ENCODE results near the gene PIANP. TPM values are rescaled to one million over a fixed set of nuclear protein-coding genes. Genes with fewer than 3 reads are reported as not detected.

PIANP gene
- total and polyA plus RNA-seq, 9 donors = 0.11 to 3.9 (median 1.1) TPM; not detected in 1

DNA sequence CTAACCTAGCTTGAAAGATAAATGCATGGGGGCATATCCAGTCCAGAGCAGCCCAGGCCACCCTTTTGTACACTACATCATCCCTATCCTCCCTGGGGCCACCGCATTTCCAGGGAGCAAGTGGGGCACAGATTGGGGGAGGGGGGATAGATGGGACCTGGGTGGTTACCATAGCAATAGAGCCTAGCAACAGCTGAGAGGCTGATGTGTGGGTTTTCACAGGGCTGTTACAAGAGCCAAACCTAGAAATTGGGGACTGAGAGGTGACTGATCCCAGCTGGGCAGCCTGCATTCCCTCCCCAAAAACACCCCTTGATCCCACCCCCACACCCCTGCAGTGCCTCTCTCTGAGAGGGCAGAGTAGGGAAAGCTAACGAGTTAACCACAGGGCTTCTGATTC, 7.7 kb downstream of the PIANP start:
- DNase-seq = no peak
- Histone ChIP-seq H3K9me3 (no peaks in the 10 kb centered on the region), H3K27me3 (no peaks in the 10 kb centered on the region), H3K4me1 (ENCODE audit: insufficient read depth) (peaks cover 2% of the 10 kb centered on the region), H3K36me3 (no peaks in the 10 kb centered on the region), H3K27ac (no peak overlapping the region), H3K4me3 (no peak overlapping the region)
- intact Hi-C loops (cut with DNase I) = no loop called here
- WGBS, 3 donors = 42 to 60% (median 47%) methylated on average over 2 of the region's 2 CpGs
- TF ChIP-seq CTCF (IDR thresholded peaks at IDR 0.05) (no peak), EP300 (IDR thresholded peaks at IDR 0.05) (no peak), POLR2A (IDR thresholded peaks at IDR 0.05) (no peak)

DNA sequence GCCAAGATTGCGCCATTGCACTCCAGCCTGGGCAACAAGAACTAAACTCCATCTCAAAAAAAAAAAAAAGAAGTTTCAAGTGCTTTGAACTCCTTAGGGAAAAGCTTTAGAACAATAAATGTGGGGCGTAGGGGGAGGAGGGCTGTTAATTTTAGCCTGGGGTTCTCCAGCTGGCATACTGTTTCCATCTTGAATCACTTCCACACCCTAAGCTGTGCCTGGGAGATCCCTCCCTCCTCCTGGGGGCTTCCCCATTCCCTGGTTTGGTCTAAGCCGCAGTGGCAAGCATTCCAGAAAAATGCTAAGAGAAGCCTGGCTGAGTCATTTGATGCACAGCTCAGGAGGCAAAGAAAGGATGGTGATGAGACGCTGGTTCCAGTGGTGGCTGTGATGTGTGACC, 9.1 kb downstream of the PIANP start:
- Histone ChIP-seq H3K9me3 (no peaks in the 10 kb centered on the region), H3K27ac (no peak overlapping the region), H3K27me3 (no peaks in the 10 kb centered on the region), H3K4me1 (ENCODE audit: insufficient read depth) (peaks cover 4% of the 10 kb centered on the region), H3K36me3 (no peaks in the 10 kb centered on the region), H3K4me3 (no peak overlapping the region)
- 74 to 80% (median 74%) methylated on average over 4 of the region's 4 CpGs for WGBS, 3 donors
- no peak for DNase-seq
- intact Hi-C loops (cut with DNase I) = no loop called here
- TF ChIP-seq EP300 (IDR thresholded peaks at IDR 0.05) (no peak), POLR2A (IDR thresholded peaks at IDR 0.05) (no peak)

- Histone ChIP-seq H3K4me3 (peak within 1 kb of the TSS; percentile 69), H3K27ac (peak within 1 kb of the TSS; percentile 80 to 93), H3K27me3 (no peaks in the 10 kb centered on the region), H3K9me3 (no peaks in the 10 kb centered on the region), H3K36me3 (no peaks in the 10 kb centered on the region), H3K4me1 (ENCODE audit: insufficient read depth) (peaks cover 10% of the 10 kb centered on the region)
- intact Hi-C loops (cut with DNase I) = loop anchor here in 2 of 4 donors (2.0 to 10.0 kb wide), 2 partner anchors 20 to 74 kb away; no protein-coding TSS in a partner anchor
- DNase-seq = peak; percentile 96 to 98 (median 97)
- WGBS, 3 donors = 0 to 1% (median 1%) methylated on average over 68 to 72 of the region's 72 CpGs
- TF ChIP-seq CTCF (IDR thresholded peaks at IDR 0.05) (peak in 2 of 3 donors; percentile 58), EP300 (IDR thresholded peaks at IDR 0.05) (peak; percentile 83), POLR2A (IDR thresholded peaks at IDR 0.05) (peak; percentile 56)
These were observed 11.4 kb downstream of the PIANP start, which contains the start of gene ZNF384 for GRCh38 chr12:6688999-6689882. Gene ZNF384 (minus strand): TSS chr12:6689375. CDS start chr12:6679520, 9,855 bp downstream.

- no peak for TF ChIP-seq CTCF (IDR thresholded peaks at IDR 0.05)
- TF ChIP-seq EP300 (IDR thresholded peaks at IDR 0.05) = no peak
- Histone ChIP-seq H3K9me3 (no peaks in the 10 kb centered on the region), H3K4me1 (ENCODE audit: insufficient read depth) (peaks cover 11% of the 10 kb centered on the region), H3K36me3 (no peaks in the 10 kb centered on the region), H3K27ac (peak overlapping the region; percentile 80 to 93), H3K27me3 (no peaks in the 10 kb centered on the region), H3K4me3 (peak overlapping the region; percentile 69)
- peak; percentile 54 to 76 (median 74) for DNase-seq
- intact Hi-C loops (cut with DNase I) = loop anchor here in 2 of 4 donors (2.0 to 10.0 kb wide), 2 partner anchors 20 to 74 kb away; no protein-coding TSS in a partner anchor
- WGBS, 3 donors = 0 to 2% (median 1%) methylated on average over 13 of the region's 13 CpGs
These were observed 12.0 kb downstream of the PIANP start for GRCh38 chr12:6688543-6688998.
